Coronary artery (tissue), 2 donors: Measurements from ENCODE around the gene TANGO2.

Experiments
- DNase-seq: peaks from one replicate; pipeline ENCODE4 v3.0.0-alpha.2; 2017; ENCODE audit warnings: low spot score
- H3K27ac ChIP-seq, 2 donors: fragments of 200-600 bp; sonication (generic); one replicate each; pipeline ENCODE4 v1.5.1; 2016 to 2019
- H3K4me3 ChIP-seq: fragments of 200-600 bp; sonication (generic); 2 replicates; pipeline ENCODE4 v1.5.1; 2016; ENCODE audit warnings: mild to moderate bottlenecking, moderate library complexity
- CTCF ChIP-seq: fragments of 200-600 bp; sonication (generic); IDR thresholded peaks from one replicate; pipeline ENCODE4 v1.5.1; 2019; ENCODE audit warnings: antibody characterized with exemption

Gene TANGO2

GRCh38 chr22:20026204-20026908, 5.4 kb downstream of the TANGO2 start:
- no peak overlapping the region for H3K27ac ChIP-seq
- no peak for TF ChIP-seq CTCF
- H3K4me3 ChIP-seq: no peak overlapping the region
- DNase-seq: no peak

DNA sequence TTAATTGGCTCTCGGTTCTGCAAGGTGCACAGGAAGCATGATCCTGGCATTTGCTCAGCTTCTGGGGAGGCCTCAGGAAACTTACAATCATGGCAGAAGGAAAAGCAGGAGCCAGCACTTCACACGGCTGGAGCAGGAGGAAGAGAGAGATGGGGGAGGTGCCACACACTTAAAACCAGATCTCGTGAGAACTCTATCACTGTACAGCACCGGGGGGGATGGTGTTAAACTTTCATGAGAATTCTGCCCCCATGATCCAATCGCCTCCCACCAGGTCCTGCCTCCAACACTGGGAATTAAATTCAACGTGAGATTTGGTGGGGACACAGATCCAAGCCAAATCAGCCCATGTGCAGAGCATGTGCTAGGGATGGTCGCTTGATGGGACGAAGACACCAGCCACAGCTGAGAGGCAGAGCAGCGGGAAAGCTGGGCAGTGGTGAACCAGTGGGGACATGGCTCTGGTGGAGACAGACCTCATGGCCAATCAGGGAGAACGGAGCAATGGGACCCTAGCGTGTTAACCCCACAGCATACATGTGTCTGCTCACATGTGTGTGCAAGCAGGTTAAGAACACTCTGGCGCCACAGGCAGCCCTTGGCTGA, 6.2 kb downstream of the TANGO2 start:
- TF ChIP-seq CTCF: no peak
- DNase-seq: no peak
- H3K4me3 ChIP-seq: no peak overlapping the region
- no peak overlapping the region for H3K27ac ChIP-seq

GRCh38 chr22:20027966-20028854, 7.3 kb downstream of the TANGO2 start:
- peak; percentile 46 for DNase-seq
- Histone ChIP-seq H3K4me3 (no peak overlapping the region), H3K27ac (no peak overlapping the region)
- no peak for TF ChIP-seq CTCF

- DNase-seq: no peak
- Histone ChIP-seq H3K27ac (peak overlapping the region in 1 of 2 donors; percentile 39), H3K4me3 (no peak overlapping the region)
These were observed 8.1 kb downstream of the TANGO2 start for GRCh38 chr22:20028855-20029549.

GRCh38 chr22:20029550-20030225, 8.8 kb downstream of the TANGO2 start:
- no peak for DNase-seq
- no peak for TF ChIP-seq CTCF
- no peak overlapping the region for H3K4me3 ChIP-seq

More at GRCh38 chr22:20028855-20029549, 8.1 kb downstream of the TANGO2 start:
- no peak for TF ChIP-seq CTCF

DNA sequence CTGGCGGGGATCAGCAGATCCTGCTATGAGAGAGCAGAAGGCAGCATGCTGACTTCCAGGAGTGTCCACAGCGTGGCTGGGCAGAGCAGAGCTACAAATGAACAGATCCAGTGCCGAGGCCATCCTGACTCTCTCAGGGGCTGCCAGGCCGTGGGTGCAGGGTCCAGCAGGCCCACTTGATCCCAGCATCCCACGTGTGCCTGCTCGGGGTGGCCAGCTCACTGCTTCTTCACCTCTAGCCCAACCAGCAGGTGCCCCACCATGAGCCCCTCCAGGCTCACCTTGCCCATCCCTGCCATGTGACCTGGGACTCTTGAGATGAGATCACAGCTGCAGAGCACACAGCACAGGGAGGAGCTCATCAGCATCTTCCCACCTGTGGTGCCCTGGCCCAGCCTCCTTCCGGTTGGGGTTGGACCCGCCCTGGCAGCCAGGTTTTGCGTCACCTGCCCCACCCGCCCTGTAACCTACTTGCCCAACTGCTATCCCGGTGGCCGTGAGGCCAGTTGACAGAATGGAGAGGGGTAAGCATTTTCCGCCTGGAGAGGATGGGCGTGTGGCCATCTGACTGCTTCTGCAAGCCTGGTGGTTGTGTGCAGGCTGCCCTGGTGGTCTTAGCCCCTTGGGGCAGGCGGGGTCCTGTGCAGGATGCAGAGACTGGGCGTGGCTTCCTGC, 11.0 kb downstream of the TANGO2 start:
- no peak overlapping the region for H3K4me3 ChIP-seq
- H3K27ac ChIP-seq: no peak overlapping the region
- no peak for TF ChIP-seq CTCF
- DNase-seq: no peak

More at GRCh38 chr22:20029550-20030225, 8.8 kb downstream of the TANGO2 start:
- H3K27ac ChIP-seq: peak overlapping the region in 1 of 2 donors; percentile 39
